ENCODE measurements around the gene SLC44A3. TPM values are rescaled to one million over a fixed set of nuclear protein-coding genes. Genes with fewer than 3 reads are reported as not detected.

The SLC44A3 gene
- total and polyA plus RNA-seq, 9 donors, result 1.1 to 31.3 (median 3.3) TPM

DNA sequence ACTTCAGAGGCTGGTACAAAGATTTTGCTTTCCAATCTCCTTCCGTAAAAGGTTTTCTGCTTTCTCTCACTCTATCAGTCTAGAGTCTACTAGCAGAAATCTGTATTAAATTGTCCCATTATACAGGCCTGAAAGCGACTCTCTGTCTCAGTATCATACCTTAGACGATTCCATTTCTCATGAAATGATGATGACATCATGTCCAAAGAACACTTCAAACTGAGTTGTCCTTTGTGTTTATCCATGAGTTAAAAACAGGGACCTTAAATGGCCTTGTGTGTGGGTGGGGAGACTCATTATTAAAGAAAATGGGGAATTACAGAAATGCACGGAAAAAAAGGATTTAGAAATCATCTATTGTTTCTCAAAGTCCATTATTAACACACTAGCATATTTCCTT, 21.0 kb upstream of the SLC44A3 start:
- WGBS, 3 donors, result 59 to 74% (median 69%) methylated on average over 4 of the region's 4 CpGs
- Histone ChIP-seq H3K27me3 (no peaks in the 10 kb centered on the region), H3K4me3 (no peak overlapping the region), H3K27ac (no peak overlapping the region), H3K9me3 (no peaks in the 10 kb centered on the region), H3K36me3 (no peaks in the 10 kb centered on the region), H3K4me1 (ENCODE audit: insufficient read depth) (peaks cover 10% of the 10 kb centered on the region)
- intact Hi-C loops (cut with DNase I), result loop anchor here in 1 of 4 donors (5.0 to 10.0 kb wide), 2 partner anchors 94 to 262 kb away; no protein-coding TSS in a partner anchor
- TF ChIP-seq EP300 (IDR thresholded peaks at IDR 0.05), result no peak
- TF ChIP-seq CTCF (IDR thresholded peaks at IDR 0.05), result no peak
- no peak for TF ChIP-seq POLR2A (IDR thresholded peaks at IDR 0.05)
- DNase-seq, result no peak

DNA sequence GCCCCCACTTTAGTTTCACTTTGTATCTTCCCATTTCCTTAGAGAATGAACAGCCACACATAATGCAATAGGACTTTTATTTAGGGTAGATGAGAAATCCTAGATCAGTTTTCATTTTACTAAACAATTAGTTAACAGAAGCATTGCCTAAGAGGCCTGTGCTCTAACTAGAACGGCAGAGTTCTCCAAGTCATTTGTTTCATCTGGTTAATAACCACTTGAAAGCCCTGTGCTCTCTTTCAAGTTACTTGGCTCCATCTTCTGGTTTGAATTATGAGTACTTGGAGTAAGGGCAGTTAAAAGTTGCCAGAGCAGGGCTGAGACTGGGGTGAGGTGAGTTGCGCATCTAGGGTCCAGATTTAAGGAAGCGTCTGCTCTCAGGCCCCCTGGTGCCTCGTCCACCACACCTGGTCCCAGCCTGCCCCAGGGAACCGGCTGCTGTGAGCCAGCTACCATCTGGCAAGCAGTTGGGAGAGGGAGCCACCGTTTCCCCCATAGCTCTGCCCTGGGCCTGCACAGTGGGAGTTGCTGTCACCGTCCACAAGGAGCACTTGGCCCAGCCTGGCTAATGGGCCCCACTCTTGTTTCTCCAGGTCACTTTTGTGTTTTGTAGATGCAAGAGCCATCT, 18.1 kb upstream of the SLC44A3 start:
- TF ChIP-seq EP300 (IDR thresholded peaks at IDR 0.05), result no peak
- TF ChIP-seq CTCF (IDR thresholded peaks at IDR 0.05), result peak; percentile 37 to 66 (median 41)
- H3K36me3 ChIP-seq, result no peaks in the 10 kb centered on the region
- H3K9me3 ChIP-seq, result no peaks in the 10 kb centered on the region
- H3K4me1 ChIP-seq (ENCODE audit: insufficient read depth), result peaks cover 7% of the 10 kb centered on the region
- H3K27me3 ChIP-seq, result no peaks in the 10 kb centered on the region
- peak; percentile 42 to 61 (median 53) for DNase-seq
- intact Hi-C loops (cut with DNase I), result loop anchor here in 3 of 4 donors (2.0 to 5.0 kb wide), 3 partner anchors 205 to 280 kb away; no protein-coding TSS in a partner anchor
- H3K4me3 ChIP-seq, result peak overlapping the region; percentile 11
- 15 to 31% (median 30%) methylated on average over 7 of the region's 7 CpGs for WGBS, 3 donors
- peak overlapping the region; percentile 54 to 73 for H3K27ac ChIP-seq

DNA sequence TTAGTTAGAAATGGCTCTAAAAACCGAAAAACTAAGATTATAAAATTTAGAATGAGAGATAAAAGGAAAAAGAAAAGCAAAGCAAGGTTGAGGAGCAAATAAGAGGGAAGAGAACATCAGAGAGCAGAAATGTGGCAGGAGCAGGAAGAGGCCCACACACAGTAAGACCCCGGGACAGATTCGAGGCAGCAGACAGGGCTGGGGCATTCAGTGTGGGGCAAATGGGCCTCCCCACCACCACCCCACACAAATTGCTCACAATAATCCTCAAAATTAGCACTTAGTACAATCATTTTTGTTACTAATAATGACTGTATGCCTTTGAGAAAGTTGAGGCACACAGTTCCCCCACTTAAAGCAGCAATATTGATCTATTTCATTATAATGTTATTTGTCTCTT, 17.1 kb upstream of the SLC44A3 start:
- intact Hi-C loops (cut with DNase I), result loop anchor here in 3 of 4 donors (2.0 to 5.0 kb wide), 3 partner anchors 206 to 281 kb away; no protein-coding TSS in a partner anchor
- DNase-seq, result no peak
- 19 to 60% (median 23%) methylated on average over 3 of the region's 3 CpGs for WGBS, 3 donors
- H3K27ac ChIP-seq, result peak overlapping the region in 1 of 2 donors; percentile 73
- no peak overlapping the region for H3K4me3 ChIP-seq
- H3K4me1 ChIP-seq (ENCODE audit: insufficient read depth), result peaks cover 6% of the 10 kb centered on the region
- no peaks in the 10 kb centered on the region for H3K9me3 ChIP-seq
- no peaks in the 10 kb centered on the region for H3K27me3 ChIP-seq
- TF ChIP-seq EP300 (IDR thresholded peaks at IDR 0.05) (no peak), CTCF (IDR thresholded peaks at IDR 0.05) (no peak), POLR2A (IDR thresholded peaks at IDR 0.05) (no peak)
- H3K36me3 ChIP-seq, result no peaks in the 10 kb centered on the region

DNA sequence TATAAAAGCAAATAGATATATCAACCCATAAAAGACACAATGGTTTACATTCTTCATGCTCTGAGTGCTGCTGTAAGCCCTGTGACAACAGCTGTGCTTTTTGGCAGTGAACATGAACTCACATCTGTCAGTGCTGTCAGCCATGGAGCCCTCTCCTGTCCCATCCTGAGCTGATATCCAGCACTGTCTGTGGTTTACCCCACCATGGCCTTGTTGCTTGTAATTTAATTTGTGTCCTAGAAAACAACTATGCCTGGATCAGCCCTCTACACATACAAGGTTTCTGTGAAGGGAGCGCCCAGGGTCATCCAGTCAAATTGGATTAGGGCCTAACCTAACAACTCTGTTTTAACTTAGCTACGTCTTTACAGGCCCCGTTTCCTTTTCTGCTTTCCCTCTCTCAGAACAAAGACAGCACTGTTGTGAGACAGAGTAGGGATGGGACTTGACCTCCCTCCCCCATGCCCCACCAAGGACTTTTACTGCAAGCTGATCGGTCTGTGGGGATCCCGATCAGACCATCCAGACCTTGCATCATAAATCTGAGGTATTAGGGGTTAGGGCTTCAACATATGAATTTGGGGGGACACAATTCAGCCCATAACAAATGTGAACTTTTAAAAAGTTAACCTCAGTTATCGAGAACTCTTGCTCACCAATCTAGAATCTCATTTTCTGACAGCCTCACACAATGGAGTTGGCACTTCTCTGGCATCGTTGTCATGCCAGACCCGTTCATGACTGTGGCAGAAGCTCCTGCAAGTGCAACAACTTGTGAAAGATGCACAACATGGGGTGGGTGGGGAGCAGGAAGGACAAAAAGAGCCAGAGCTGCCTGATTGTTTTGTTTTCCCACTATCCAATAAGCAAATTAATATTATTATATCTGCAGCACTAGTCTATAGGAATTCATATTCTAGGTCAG, 16.4 kb upstream of the SLC44A3 start:
- no peak for DNase-seq
- WGBS, 3 donors, result 46 to 54% (median 48%) methylated on average over 8 of the region's 8 CpGs
- intact Hi-C loops (cut with DNase I), result loop anchor here in 3 of 4 donors (2.0 to 5.0 kb wide), 3 partner anchors 206 to 281 kb away; no protein-coding TSS in a partner anchor
- Histone ChIP-seq H3K4me3 (no peak overlapping the region), H3K36me3 (no peaks in the 10 kb centered on the region), H3K4me1 (ENCODE audit: insufficient read depth) (peaks cover 6% of the 10 kb centered on the region), H3K9me3 (no peaks in the 10 kb centered on the region), H3K27ac (peak overlapping the region in 1 of 2 donors; percentile 73), H3K27me3 (no peaks in the 10 kb centered on the region)
- TF ChIP-seq EP300 (IDR thresholded peaks at IDR 0.05) (no peak), POLR2A (IDR thresholded peaks at IDR 0.05) (no peak), CTCF (IDR thresholded peaks at IDR 0.05) (no peak)

Measured in ovary (tissue), 9 donors.